HG03095 (cell line): ENCODE data around the gene LSM12.
A peak's percentile ranks its signal among the peaks of the same experiment; 100 is the strongest.
"Not testable (repeated sequence)": the region's sequence is repeated elsewhere in the genome, so short reads cannot be mapped to it uniquely, and the experiment has no call there.

Experiments
- ATAC-seq: cut with Tn5 transposase; IDR thresholded peaks from one replicate; pipeline ENCODE4 v1.9.1; 2021; ENCODE audit warnings: moderate library complexity; ENCODE audit not compliant: unreplicated experiment

LSM12 gene

DNA sequence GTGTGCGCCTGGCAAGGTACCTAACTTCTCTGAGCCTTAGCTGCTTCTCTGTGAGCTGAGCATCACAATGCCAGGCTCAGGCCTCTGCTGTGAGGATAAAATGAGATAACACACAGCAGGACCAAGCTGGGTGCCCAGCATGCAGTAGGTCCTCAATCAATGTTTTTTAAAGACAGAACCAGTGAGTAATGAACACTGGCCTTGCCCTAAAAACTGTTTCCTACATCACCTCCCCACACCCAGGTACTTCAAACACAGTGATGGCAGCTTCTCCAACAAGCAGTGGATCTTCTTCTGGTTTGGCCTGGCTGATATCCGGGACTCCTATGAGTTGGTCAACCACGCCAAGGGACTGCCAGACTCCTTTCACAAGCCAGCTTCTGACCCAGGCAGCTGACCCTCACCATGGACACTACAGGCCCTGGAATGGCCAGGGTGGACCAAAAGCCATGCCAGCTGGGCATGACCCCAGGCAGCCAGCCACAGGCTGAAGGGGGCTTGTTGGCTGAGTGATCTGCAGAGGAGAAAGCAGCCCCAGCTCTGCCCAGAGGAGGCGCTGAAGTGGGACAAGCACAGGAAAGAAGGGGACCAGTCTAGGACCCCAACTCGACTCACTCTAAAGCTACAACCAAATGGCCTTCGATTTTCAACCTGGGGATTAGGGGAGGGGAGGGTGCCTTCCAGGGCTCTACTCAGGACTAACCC is 58.1 kb downstream of the LSM12 start:
- ATAC-seq = no peak

- ATAC-seq = no peak
These were observed 58.9 kb downstream of the LSM12 start for GRCh38 chr17:44007346-44008204.

GRCh38 chr17:44006598-44007345 is 59.7 kb downstream of the LSM12 start:
- ATAC-seq = peak; percentile 53

GRCh38 chr17:44006272-44006597 is 60.2 kb downstream of the LSM12 start:
- ATAC-seq = no peak

GRCh38 chr17:44005527-44006271 is 60.8 kb downstream of the LSM12 start:
- ATAC-seq = no peak

DNA sequence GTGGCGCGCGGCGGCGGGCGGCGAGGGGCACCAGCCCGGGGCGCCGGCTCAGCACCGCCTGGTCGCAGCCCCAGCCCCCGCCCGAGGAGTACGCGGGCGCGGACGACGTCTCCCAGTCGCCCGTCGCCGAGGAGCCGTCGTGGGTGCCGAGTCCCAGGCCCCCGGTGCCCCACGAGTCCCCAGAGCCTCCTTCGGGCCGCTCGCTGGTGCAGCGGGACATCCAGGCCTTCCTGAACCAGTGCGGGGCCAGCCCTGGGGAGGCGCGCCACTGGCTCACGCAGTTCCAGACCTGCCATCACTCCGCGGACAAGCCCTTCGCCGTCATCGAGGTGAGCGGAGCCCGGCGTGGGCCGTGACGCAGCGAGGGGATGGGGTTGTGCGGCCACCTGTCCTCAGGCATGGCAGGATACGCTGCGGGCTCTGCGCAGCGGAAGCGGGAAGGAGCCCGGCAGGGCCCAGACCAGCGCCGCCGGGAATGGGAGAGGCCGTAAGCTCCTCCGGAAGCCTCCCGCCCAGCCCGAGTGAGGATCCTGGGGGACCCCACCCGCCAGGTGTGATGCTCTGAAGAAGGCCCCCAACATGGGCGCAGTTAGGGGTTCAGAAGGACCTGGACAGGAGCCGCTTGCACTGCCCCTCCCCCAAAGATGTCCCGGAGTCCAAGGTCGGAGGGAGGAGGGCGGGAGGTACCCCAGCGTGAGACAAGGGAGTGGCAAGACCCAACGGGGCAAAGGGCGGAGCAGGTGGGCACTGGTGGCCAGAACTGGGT is 61.5 kb downstream of the LSM12 start:
- ATAC-seq = no peak

GRCh38 chr17:44004077-44004760 is 62.3 kb downstream of the LSM12 start, which contains the start of gene NAGS:
NAGS (plus strand) TSS chr17:44004622; CDS start chr17:44004664, 42 bp downstream.
- ATAC-seq = no peak

GRCh38 chr17:44002141-44002848 is 64.2 kb downstream of the LSM12 start:
- ATAC-seq = no peak

- ATAC-seq = no peak
These were observed 65.0 kb downstream of the LSM12 start for GRCh38 chr17:44001461-44001920.

- no peak for ATAC-seq
These were observed 65.5 kb downstream of the LSM12 start for GRCh38 chr17:44000871-44001460.

GRCh38 chr17:44000141-44000860 is 66.2 kb downstream of the LSM12 start:
- no peak for ATAC-seq

GRCh38 chr17:43999024-43999423 is 67.4 kb downstream of the LSM12 start:
- ATAC-seq = no peak

DNA sequence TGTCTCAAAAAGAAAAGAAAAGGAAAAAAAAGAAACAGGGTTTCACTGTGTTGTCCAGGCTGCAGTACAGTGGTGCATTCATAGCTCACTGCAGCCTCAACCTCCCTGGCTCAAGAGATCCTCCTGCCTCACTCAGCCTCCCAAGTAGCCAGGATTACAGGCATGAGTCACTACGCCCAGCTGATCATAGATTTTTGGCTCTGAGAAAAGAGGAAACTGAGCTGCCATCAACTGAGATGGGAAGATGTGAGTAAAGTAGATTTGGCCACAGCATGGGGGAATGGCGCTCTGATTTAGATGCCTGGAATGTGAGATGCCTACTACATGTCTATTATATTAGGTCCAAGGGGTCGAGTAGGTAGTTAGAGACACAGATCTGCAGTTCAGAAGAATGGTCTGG is 67.9 kb downstream of the LSM12 start:
- no peak for ATAC-seq

DNA sequence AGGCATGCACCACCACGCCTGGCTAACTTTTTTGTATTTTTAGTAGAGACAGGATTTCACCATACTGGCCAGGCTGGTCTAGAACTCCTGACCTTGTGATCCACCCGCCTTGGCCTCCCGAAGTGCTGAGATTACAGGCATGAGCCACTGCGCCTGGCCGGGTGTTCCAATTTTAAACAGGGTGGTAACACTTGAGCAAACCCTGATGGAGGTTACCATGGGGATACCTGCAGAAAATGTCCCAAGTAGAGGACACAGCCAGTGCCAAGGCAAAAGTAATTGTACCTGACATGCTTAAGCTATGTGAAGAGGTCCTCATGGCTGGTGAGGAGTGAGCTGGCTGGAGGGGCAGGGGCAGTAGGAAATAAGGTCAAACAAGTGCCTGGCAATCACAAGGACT is 69.3 kb downstream of the LSM12 start:
- not testable (repeated sequence) for ATAC-seq

DNA sequence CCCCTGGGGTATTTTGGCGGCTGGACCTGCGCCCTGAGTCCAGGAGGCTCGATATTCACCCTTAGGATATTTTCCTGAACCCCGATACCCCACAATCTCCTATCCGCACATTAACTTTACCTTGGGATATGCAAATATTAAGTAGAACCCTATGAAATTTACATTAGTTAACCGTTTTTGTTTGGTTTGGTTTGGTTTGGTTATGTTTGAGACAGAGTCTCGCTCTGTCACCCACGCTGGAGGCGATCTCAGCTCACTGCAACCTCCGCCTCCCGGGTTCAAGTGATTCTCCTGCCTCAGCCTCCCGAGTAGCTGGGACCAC is 71.4 kb downstream of the LSM12 start:
- ATAC-seq = no peak

GRCh38 chr17:43994272-43995149 is 72.0 kb downstream of the LSM12 start:
- ATAC-seq = no peak

DNA sequence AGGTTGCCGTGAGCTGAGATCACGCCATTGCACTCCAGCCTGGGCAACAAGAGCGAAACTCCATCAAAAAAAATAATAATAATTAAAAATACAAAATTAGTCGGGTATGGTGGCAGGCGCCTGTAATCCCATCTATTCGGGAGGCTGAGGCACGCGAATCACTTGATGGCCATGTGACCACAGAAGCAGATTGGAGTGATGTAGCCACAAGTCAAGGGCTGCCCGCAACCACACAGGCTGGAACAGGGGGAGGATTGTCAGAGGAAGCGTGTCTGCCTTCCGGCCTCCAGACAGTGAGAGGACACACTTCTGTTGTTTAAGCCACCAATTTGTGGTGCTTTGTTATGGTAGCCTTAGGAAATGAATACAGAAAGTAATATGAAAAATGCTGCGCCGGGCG is 73.8 kb downstream of the LSM12 start:
- no peak for ATAC-seq
